NCI-H526 (cell line): ENCODE measurements around the gene SIT1.
A peak's percentile ranks its signal among the peaks of the same experiment; 100 is the strongest.

Source experiments
- DNase-seq, 2 experiments: peaks; one replicate each; lab custom pipeline; 2025; lab: John Stamatoyannopoulos, UW

The SIT1 gene

DNA sequence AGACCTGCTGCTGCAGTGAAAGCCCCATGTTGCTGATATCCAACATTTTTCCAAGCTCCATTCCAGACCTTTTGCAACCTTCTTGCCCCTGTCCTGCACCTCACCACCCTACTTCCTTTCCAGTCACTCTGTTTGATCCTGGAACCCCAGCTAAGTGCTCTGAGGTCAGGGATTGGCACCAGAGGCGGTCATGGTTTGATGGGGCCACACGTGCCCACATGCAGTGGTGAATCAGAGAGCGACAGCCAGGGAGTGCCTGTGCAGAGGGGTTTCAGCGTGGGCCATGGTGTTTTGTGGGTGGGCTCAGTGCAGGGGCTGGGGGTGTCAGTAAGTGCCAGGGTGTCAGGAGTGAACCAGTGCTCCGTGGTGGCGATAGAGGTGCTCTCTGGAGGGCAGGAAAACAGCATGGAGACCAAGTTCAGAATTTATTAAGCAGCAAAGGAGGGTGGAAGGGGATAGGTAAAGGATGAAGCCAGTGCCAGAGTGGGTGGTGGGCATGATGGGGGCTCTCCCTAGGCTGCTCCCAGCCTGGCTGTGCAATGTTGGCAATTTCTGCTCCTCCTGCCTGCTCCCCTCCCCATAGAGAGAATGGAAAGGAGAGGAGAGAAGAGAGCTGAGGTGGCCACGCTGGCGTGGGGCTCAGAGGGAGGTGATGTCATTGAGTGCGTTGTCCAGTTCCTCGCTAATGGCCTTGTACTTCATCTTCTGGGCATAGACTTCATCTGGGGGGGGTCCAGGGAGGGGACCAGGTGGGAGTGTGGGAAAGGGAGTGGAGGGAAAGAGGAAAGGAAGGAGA lies 32.0 kb upstream of the SIT1 start:
- DNase-seq: no peak

DNA sequence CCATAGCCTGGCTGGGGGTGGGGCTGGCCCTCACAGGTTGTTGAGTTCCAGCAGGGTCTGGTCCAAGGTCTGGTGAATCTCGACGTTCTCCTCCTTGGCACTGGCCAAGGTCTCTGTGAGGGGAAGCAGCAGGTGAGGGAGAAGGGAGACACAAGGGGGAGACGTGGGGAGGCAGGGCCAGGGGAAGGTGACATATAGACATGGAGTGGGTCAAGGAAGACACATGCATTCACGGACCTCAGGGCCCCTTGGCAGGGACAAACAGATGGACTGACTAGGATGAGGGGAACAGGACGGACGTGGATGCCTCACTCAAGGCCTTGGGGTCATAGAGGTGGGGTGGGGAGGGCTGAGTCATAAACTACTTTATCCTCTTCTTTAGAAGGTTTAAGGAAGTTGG lies 31.3 kb upstream of the SIT1 start:
- no peak for DNase-seq

DNA sequence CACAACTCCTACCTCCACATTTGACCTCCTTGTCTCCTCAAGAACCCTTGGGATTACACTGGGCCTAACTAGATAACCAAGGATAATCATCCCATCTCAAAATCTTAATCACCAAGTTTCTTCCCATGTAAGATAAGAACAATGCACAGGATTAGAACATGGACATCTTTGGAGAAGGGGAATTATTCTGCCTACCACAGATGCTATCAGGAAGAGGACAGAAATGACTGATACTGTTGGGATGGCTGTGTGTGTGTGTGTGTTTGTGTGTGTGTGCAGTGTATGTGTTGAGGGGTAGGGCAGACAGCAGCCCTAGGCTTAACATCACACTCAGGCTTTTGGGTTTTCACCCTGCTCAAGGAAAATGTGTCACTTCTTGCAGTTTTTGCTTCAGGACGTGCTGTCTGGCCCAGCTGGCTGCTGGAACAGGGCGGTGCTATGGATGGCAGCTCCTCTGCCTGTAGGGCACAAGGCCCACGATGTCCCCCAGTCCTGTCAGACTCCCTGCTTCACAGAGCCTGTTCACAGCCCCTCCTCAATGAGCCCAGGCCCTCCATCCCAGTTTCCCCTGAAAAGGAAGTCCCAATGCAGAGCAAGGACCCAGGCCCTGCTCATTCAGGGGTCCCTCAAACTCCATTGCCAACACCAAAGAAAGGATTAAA lies 30.7 kb upstream of the SIT1 start:
- peak in 1 of 2 experiments; percentile 15 for DNase-seq

DNA sequence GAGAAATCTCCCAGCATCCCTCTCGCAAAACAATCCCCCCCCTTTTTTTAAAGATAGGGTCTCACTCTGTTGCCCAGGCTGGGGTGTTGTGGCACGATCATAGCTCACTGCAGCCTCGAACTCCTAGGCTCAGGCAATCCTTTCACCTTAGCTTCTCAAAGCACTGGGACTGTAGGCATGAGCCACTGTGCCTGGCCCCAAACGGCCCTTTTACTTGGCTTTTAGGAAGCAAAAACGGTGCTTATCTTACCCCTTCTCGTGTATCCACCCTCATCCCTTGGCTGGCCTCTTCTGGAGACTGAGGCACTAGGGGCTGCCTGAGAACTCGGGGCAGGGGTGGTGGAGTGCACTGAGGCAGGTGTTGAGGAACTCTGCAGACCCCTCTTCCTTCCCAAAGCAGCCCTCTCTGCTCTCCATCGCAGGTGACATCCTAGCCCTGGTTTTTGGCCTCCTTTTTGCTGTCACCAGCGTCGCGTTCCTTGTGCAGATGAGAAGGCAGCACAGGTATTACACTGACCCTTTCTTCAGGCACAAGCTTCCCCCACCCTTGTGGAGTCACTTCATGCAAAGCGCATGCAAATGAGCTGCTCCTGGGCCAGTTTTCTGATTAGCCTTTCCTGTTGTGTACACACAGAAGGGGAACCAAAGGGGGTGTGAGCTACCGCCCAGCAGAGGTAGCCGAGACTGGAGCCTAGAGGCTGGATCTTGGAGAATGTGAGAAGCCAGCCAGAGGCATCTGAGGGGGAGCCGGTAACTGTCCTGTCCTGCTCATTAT lies 29.8 kb upstream of the SIT1 start:
- peak; percentile 99 for DNase-seq

DNA sequence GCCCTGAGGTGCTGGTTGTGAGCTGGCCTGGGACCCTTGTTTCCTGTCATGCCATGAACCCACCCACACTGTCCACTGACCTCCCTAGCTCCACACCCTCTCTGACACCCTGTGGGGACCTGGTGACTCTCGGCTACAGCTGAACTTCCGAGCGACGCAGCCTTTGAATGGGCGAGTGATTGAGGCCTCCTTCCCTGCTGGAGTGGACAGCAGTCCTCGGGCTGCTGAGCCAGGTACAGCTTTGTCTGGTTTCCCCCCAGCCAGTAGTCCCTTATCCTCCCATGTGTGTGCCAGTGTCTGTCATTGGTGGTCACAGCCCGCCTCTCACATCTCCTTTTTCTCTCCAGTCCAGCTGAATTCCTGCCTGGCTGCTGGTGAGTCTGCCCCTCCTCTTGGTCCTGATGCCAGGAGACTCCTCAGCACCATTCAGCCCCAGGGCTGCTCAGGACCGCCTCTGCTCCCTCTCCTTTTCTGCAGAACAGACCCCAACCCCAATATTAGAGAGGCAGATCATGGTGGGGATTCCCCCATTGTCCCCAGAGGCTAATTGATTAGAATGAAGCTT lies 29.1 kb upstream of the SIT1 start:
- DNase-seq: no peak

DNA sequence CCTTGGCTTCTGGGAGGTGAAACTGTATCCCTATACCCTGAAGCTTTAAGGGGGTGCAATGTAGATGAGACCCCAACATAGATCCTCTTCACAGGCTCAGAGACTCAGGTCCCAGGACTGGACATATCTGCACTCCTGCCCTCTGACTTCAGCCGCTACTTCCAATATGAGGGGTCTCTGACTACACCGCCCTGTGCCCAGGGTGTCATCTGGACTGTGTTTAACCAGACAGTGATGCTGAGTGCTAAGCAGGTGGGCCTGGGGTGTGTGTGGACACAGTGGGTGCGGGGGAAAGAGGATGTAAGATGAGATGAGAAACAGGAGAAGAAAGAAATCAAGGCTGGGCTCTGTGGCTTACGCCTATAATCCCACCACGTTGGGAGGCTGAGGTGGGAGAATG lies 28.4 kb upstream of the SIT1 start:
- DNase-seq: no peak

DNA sequence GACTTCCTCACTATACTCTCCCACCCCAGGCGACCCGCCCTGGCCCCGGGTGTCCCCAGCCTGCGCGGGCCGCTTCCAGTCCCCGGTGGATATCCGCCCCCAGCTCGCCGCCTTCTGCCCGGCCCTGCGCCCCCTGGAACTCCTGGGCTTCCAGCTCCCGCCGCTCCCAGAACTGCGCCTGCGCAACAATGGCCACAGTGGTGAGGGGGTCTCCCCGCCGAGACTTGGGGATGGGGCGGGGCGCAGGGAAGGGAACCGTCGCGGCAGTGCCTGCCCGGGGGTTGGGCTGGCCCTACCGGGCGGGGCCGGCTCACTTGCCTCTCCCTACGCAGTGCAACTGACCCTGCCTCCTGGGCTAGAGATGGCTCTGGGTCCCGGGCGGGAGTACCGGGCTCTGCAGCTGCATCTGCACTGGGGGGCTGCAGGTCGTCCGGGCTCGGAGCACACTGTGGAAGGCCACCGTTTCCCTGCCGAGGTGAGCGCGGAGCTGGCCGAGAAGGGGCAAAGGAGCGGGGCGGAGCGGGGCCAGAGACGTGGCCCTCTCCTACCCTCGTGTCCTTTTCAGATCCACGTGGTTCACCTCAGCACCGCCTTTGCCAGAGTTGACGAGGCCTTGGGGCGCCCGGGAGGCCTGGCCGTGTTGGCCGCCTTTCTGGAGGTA lies 25.1 kb upstream of the SIT1 start:
- DNase-seq: no peak

DNA sequence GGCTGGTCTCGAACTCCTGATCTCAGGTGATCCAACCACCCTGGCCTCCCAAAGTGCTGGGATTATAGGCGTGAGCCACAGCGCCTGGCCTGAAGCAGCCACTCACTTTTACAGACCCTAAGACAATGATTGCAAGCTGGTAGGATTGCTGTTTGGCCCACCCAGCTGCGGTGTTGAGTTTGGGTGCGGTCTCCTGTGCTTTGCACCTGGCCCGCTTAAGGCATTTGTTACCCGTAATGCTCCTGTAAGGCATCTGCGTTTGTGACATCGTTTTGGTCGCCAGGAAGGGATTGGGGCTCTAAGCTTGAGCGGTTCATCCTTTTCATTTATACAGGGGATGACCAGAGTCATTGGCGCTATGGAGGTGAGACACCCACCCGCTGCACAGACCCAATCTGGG lies 24.5 kb upstream of the SIT1 start:
- DNase-seq: no peak

DNA sequence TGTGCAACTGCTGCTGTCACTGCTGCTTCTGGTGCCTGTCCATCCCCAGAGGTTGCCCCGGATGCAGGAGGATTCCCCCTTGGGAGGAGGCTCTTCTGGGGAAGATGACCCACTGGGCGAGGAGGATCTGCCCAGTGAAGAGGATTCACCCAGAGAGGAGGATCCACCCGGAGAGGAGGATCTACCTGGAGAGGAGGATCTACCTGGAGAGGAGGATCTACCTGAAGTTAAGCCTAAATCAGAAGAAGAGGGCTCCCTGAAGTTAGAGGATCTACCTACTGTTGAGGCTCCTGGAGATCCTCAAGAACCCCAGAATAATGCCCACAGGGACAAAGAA lies 23.3 kb upstream of the SIT1 start:
- no peak for DNase-seq

DNA sequence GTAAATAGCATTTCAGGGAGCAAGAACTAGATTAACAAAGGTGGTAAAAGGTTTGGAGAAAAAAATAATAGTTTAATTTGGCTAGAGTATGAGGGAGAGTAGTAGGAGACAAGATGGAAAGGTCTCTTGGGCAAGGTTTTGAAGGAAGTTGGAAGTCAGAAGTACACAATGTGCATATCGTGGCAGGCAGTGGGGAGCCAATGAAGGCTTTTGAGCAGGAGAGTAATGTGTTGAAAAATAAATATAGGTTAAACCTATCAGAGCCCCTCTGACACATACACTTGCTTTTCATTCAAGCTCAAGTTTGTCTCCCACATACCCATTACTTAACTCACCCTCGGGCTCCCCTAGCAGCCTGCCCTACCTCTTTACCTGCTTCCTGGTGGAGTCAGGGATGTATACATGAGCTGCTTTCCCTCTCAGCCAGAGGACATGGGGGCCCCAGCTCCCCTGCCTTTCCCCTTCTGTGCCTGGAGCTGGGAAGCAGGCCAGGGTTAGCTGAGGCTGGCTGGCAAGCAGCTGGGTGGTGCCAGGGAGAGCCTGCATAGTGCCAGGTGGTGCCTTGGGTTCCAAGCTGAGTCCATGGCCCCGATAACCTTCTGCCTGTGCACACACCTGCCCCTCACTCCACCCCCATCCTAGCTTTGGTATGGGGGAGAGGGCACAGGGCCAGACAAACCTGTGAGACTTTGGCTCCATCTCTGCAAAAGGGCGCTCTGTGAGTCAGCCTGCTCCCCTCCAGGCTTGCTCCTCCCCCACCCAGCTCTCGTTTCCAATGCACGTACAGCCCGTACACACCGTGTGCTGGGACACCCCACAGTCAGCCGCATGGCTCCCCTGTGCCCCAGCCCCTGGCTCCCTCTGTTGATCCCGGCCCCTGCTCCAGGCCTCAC lies 22.6 kb upstream of the SIT1 start, which contains the start of gene CA9:
TSS of gene CA9 (plus strand) at position 797 of the 893 bp plus-strand sequence. CDS start at position 829, 32 bp downstream.
- no peak for DNase-seq

DNA sequence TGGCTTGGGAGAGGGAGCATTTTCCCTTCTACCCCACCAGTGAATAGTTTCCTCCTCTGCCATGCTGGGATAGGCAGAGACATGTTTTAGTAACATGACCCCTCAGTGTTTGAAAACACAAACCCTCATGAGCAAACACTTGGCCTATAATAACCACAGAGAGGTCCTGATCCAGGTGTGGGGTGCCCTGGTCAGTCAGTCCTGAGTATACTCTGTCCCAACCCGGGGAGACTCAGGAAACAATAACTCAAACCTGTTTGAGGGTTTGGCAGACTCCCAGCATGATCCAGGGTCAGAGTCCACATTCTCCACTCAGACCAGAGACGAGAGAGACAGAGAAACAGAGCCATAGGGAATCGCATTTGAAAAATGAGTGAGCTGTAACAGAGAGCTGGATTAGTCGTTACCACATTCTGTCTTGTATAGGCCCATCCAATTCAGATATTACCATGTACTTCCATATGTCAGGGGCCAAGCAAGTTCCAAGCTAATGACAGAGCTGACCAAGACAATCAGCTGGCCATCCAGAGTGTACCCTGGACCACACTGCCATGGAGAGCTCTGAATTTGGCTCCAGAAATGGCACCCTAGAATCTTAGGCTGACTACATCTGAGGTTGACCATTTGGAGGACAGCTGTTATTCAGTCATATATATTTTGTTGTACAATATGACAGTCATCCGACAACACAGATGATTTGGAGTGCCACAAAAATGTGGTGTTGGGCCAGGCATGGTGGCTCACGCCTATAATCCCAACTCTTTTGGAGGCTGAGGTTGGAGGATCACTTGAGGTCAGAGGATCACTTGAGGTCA lies 18.8 kb upstream of the SIT1 start:
- peak; percentile 8 to 23 for DNase-seq

DNA sequence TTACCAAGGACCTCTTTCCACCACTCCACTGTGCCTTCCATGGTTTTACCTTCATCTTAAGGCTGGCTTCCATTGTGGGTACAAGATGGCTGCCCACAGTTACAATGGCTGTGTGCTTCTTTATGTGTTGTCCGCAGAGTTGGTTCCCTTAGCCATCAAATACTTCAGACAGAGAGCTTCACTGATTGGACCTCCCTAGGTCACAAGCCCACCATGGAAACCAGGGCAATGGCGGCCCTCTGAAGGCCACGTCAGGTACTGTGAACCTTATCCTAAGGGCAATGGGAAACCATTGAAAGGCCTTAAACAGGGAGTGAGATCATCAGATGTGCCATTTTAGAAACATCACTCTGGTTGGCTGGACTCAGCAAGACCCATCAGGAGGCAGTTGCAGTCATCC lies 17.2 kb upstream of the SIT1 start:
- DNase-seq: no peak

DNA sequence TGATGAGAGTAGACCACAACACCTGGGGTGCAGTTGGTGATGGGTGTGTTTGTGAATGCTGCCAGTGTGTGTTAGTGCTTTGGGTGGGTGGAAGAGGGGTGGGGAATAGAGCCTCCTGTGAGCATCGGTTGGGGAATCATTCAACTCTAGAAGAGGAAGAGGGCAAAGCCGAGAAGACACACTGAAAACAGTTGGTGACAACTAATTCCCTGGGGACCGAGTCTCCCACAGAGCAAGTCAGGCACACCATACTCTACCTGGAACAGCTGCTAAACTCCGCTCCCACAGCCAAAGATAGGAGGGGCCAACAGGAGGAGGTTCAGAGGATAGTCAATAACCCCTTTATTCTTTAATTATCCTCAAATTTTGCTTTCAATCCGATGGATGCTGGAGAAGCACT lies 15.8 kb upstream of the SIT1 start:
- DNase-seq: no peak

DNA sequence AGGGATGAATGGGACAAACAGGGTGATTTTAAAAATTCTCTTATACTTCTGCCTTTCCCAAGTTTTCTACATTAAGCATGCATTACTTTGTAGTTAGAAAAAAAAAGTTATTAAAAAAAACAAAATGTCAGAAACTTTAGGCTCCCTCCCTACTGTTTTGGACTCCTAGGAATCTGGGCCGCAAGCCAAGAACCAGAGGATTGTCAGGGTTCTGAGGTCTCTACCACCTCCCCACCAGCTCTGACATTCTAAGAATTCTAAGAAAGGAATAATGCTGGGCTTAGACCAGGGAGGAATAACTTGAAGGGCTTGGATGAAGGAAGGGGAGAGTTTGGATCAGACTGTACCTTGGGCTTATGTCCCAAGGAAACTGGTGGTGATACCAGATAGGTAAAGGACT lies 15.3 kb upstream of the SIT1 start:
- DNase-seq: no peak

DNA sequence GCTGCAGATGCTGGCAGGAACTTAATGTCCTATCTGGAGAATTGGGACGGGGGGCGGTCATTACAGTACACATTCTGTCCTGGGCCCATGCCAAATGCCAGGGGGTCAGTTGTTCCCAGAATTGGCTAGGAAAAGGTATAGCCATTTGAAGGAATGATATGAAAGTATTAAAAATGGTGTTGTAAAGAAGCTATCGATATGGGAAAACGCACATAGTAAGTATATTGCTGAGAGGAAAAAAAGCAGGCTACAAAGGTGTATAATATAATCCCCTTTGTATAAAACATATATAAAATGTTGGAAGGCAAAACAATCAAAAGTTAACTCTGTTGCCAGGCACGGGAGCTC lies 14.7 kb upstream of the SIT1 start:
- no peak for DNase-seq

DNA sequence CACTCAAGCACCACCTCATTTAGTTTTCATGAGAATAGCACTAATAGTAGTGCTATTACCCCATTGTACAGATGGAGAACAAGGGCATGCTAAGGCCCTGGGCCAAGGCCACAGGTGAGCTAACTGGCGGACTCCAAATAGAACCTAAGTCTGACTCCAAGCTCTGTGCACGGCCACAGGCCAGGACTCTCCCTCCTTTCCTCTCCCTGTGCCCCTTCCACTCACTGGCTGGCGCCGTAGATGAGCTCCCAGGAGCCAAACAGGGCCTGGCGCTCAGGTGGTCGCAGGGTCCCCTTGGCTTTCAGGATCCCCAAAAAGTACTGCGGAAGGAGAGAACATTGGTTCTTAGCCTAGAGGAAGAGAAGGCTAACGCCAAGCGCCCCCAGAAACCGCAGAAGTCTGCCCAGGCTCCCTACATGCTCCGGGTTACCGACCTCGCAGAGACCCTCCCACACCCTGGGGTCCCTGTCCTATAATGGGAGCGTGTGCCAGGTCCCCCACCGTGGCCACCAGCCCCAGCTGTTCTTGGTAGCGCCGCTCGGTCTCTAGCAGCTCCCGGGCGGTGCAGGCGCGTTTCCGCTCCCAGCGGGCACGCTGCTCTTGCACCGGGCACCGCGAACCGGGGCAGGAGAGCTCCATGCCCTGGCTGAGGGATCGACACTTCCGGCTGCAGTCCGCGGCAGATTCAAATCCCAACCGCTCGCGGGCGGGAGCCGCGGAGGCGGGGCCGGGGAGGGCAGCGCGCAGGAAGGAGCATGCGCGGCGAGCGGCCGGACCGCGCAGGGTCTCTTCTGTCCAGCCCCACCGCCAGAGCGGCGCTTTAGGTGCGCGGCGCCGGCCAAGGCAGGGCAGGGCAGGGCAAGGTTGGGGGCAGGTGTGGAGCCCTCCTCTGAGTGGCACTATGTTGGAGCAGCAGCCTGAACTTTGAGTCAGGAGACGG lies 14.1 kb upstream of the SIT1 start, which contains the start of gene ARHGEF39:
TSS of gene ARHGEF39 (minus strand) at position 665 of the 940 bp plus-strand sequence. CDS start at position 639, 26 bp downstream.
- peak; percentile 68 to 92 for DNase-seq

DNA sequence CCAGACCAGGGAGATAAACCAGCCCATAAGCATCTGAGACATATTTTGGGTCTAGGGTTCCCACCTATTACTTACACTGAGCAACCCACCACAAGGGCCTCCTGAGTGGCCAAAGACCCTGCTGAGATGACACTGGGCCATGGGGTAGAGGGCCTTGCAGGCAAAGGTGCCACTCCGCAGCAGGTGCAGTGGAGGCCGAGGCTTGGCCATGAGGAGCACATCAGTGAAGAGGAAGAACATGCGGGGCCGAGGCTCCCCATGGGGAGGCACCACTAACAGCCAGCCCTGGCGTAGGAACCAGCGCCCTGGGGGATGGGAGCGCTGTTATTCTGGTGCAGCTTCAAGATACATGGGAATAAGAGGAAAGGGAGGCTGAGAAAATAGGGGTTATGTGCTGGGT lies 11.7 kb upstream of the SIT1 start:
- DNase-seq: no peak

DNA sequence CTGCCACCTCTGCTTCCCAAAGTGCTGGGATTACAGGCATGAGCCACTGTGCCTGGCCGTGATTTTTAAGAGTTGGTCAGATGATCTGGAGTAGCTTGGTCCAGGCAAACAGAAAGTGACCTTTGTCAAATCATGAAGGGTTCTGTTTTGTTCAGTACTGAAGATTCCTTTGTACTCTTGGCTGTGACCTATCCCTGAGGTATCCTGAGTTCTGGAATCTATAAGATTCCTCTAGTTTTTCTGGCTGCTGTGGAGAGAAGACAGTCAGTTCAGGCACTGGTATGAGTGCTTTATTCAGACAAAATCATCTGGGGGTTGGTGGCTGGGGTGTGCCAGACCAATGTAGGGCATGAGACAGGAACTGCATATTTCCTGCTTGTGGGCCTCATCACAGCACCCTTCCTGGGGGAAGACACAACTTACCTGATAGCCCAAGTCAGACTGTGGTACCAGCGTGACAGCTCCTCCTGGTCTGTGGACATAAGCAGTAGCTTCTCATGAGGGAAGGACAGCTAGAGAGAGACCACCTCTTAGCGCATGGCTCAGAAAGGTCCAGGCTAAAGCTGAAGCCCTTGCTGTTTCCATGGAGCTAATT lies 11.1 kb upstream of the SIT1 start:
- no peak for DNase-seq
